GM18951 (cell line): ENCODE data around the gene IRF6.

Experiments used
- POLR2A ChIP-seq: IDR thresholded peaks from 4 replicates; pipeline ENCODE4 v1.6.1; 2011; ENCODE audit warnings: mild to moderate bottlenecking; ENCODE audit not compliant: insufficient read length, insufficient read depth; ENCODE audit errors: extremely low read depth
- in situ Hi-C: fragments of 300-500 bp; cut with MboI; formaldehyde crosslinking; loops from one replicate; pipeline ENCODE4 v1.12.0; 2022; ENCODE audit warnings: low sequenced_read_pairs, mixed read lengths, inconsistent platforms; ENCODE audit not compliant: unreplicated experiment

IRF6 gene

GRCh38 chr1:209755926-209756614 is 49.9 kb downstream of the IRF6 start, which contains the start of gene TRAF3IP3:
TRAF3IP3 (plus strand) TSS chr1:209756053; CDS start chr1:209760040, 3,987 bp downstream.
- in situ Hi-C loops = no loop called here

GRCh38 chr1:209755256-209755655 is 50.7 kb downstream of the IRF6 start:
- no peak for TF ChIP-seq POLR2A
- in situ Hi-C loops = no loop called here

More at GRCh38 chr1:209755926-209756614, 49.9 kb downstream of the IRF6 start, which contains the start of gene TRAF3IP3:
- TF ChIP-seq POLR2A = peak; percentile 62

- no peak for TF ChIP-seq POLR2A
Measured at GRCh38 chr1:209752890-209753289, 53.1 kb downstream of the IRF6 start.

DNA sequence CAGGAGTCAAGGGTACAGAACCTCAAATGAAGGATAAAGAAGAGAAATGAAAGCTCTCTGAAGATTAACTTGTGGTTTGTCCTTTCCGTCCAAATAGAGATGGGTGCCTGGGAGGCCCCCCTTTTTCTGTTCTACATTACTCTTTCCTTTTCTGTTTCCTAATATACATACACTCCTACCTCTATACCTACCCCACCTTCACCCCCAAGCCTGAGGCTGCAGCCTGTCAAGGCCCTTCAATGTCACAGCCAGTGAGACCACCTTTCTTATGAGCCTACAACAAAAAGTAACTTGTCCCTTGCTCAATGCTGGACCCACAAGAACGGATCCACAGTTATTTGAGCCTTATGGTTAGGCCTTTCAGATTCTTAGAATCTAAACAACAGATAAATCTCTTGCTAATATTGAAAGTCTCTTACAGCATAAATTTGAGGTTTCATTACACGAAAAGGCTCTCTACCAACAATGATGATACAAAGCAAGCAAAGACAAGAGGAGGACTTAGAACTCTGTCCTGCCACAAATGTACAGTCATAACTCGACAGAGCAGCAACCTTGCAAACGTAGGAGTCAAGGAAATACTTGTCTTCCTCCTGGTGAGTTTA is 54.2 kb downstream of the IRF6 start:
- no peak for TF ChIP-seq POLR2A
- in situ Hi-C loops = no loop called here

More at GRCh38 chr1:209752890-209753289, 53.1 kb downstream of the IRF6 start:
- in situ Hi-C loops = no loop called here

- no peak for TF ChIP-seq POLR2A
- in situ Hi-C loops = no loop called here
Measured at GRCh38 chr1:209749670-209750323, 56.1 kb downstream of the IRF6 start.

DNA sequence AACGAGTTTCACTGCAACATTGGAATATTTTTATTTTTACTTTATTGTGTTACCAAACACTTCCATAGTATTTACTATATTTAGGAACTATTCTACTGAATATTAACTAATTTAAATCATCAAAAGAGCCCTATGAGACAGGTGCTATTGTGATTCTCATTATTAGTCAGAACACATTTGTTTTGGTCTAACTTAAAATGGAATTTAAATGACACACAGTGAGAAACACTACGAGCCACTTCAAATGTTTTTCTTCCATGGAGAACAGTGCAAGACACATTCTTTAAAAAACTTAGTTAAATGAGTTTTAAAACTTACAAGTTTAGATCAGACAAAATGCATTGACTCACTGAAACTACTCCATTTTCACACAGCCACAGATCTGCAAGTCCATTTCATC is 56.7 kb downstream of the IRF6 start:
- in situ Hi-C loops = no loop called here

DNA sequence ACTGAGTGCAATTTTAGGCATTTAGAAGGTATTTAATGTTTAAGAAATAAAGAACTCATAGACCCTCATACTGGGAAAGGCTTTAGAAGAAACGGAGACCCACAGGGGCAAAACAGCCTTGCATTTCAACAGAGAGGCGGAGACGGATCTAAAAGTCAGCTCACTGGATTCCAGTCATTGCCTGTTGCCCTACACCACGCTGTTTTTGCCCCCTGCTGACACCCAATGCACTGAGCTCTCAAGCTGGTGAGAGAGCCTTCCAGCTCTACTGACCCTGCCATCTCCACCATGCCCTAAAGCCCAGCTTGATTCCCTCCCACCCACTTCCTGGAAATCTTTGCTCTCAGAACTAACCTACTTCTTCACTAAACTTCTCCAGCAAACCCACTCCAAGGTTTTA is 57.3 kb downstream of the IRF6 start:
- in situ Hi-C loops = no loop called here
- TF ChIP-seq POLR2A = no peak

More for the DNA sequence above, 56.7 kb downstream of the IRF6 start:
- no peak for TF ChIP-seq POLR2A

DNA sequence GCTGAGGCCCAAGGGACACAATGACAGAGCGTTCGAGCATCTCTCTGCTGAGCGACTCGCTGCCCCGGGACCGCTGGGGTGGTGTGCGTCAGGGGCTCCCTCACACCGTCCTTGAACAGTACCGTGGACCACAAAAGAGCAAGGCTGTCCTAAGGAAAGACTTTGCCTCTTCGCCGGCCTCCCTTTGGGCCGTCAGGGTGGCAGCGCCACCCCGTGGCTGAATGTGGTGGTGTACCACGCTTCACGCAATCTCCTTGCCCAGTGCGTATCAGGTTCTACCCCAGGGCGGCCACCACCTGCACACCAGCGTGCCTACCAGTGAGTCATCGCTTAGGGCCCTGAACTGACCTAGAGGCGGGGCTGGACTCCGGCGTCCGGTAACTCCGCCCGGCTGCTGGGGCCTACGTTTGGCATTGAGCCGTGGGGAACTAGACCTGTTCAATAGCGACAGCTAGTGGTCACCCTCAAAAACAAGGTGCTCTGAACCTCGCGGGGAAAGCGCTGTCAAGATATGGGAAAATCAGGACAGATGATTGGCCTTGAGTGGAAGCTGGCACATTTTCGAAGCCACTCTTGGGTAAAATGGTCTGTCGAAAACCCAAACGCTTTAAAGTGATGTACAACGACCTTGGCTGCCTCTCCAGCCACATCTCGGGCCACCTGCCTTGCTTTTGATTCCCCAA is 58.2 kb downstream of the IRF6 start:
- in situ Hi-C loops = no loop called here
- peak; percentile 23 for TF ChIP-seq POLR2A

DNA sequence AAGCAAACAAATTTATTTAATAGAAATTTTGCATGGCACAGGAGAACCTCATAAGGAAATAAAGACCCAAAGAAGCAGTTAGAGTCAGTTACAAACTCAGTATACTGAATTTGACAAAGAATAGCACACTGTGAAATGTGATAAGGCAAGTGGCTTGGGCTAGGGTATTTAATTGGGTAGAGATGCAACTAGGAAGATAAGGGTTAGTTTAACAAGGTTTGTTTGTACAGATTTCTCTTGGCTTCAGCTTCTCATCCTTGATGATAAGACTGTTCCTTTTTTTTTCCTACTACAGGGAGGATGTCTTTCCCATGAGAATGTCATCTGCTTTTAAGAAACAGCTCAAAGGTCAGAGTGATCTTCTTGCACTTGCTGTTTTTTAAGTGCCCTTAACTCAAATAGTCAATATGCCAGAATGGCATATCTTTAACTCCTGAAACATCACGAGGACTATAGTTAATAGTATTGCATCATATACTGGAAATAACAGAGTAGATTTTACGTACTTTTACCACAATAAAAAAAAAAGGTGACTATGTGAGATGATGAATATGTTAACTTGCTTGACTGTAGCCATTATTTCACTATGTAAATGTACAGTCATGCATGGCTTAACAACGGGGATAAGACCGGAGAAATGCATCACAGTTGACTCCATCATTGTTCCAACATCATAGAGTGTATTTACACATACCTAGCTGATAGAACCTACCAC is 59.3 kb downstream of the IRF6 start:
- in situ Hi-C loops = no loop called here
- no peak for TF ChIP-seq POLR2A

DNA sequence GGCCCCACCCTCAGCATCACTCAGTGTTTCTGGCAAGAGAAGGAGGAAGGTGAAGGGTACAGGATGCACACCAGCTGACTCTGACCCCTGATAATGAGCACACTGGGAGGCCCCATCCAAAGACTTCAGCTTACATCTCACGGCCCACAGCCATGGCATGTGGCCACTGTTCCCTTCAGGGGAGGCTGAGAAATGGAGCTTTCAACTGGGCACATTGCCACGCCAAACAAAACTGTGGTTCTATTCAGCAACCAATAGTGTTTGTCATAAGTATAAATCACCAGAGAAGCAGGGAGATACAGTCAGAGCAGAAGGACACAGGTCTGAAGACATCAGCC is 62.8 kb downstream of the IRF6 start:
- no peak for TF ChIP-seq POLR2A
- in situ Hi-C loops = no loop called here

DNA sequence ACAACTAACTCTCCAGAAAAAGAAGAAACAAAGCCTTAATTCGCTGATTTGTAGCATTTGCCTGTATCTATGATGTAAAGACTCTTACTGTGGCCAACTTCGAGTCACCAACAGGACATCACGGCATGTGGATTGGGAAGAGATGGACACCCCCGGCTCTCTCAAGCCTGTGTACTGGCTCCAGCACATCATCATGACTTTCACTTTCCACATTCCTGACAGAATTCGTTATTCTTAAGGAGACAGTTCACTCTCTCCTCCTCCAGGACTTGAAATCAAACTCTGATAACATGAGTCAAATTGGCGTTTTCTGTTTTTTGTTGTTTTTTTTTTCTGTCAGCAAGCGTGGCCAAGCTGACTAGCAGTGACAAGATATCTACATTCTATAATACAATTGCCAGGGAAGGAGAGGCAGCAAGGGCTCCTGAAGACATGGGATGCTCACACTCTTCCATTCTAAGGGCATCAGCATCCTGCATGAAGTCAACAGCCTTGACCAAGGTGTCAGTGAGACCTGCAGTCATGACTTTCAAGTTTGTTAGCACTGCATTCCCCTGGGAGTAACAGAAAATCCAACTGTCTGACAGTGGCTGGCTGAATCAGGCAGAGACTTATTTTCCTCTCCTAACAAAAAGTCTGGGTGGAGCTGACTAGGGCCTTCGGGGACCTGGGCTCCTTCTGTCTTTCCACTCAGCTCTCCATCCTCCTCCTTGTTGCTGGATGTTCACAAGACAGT is 63.4 kb downstream of the IRF6 start:
- in situ Hi-C loops = no loop called here
- TF ChIP-seq POLR2A = no peak

GRCh38 chr1:209741889-209742288 is 64.1 kb downstream of the IRF6 start:
- TF ChIP-seq POLR2A = no peak
- in situ Hi-C loops = no loop called here
